HG02884 (cell line): Measurements from ENCODE around the gene PPARA.

Experiments used
- ATAC-seq: cut with Tn5 transposase; IDR thresholded peaks from one replicate; pipeline ENCODE4 v1.9.1; 2021; ENCODE audit warnings: mild to moderate bottlenecking, moderate library complexity; ENCODE audit not compliant: unreplicated experiment

The PPARA gene

DNA sequence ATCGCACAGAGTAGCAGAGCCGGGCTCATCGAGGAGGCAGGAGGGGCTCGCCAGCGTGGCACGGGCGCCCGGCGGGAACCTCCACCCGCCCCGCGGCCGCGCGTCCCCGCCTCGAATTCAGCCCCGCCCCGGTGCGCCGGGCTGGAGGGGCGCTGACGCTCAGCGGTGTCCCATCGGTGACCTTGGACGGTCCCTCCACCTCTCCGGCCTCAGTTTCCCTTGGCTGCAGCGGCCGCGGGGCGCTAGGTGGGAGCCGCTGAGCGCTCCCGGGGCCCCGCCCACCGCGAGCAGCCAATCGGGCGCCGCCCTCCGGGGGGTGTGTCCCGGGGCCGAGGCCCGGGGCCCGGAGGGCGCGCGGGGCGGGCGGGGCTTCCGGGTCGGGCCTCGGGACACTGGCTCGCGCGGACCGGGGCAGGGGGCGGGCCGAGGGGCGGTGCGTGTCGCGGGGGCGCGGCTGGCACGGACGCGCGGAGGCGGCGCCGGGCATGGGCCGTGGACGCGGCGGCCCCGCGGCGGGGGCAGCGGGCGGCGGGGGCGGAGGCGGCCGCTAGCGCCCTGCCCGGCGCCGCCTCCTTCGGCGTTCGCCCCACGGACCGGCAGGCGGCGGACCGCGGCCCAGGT, at the start of gene PPARA:
TSS of gene PPARA (plus strand) at position 493 of the 621 bp plus-strand sequence. CDS start 47,858 bp downstream, outside the sequence.
- ATAC-seq: peak; percentile 44

- ATAC-seq: no peak
These were observed 48.2 kb upstream of the PPARA start for GRCh38 chr22:46102159-46102558.

- ATAC-seq: no peak
These were observed 47.6 kb upstream of the PPARA start for GRCh38 chr22:46102752-46103151.

DNA sequence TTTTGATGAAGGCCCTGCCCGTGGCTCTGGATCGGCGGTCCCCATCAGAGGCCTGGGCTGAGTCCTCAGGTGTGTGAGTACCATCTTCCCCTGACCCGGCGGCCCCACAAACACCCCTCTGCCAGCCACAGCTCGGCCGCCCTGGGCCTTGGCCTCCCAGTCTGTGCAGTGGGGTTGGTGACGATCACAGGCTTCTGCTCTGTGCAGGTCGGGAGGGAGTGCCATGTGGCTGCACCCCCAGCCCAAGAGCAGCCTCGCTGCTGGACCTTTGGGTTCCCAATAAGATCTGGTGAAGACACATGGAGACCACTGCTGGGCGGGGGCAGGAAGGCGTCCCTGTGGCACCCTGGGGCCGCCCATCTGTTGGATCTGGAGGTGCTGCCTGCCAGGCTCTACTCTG, 47.1 kb upstream of the PPARA start:
- ATAC-seq: no peak

- ATAC-seq: no peak
These were observed 46.7 kb upstream of the PPARA start for GRCh38 chr22:46103664-46104063.

DNA sequence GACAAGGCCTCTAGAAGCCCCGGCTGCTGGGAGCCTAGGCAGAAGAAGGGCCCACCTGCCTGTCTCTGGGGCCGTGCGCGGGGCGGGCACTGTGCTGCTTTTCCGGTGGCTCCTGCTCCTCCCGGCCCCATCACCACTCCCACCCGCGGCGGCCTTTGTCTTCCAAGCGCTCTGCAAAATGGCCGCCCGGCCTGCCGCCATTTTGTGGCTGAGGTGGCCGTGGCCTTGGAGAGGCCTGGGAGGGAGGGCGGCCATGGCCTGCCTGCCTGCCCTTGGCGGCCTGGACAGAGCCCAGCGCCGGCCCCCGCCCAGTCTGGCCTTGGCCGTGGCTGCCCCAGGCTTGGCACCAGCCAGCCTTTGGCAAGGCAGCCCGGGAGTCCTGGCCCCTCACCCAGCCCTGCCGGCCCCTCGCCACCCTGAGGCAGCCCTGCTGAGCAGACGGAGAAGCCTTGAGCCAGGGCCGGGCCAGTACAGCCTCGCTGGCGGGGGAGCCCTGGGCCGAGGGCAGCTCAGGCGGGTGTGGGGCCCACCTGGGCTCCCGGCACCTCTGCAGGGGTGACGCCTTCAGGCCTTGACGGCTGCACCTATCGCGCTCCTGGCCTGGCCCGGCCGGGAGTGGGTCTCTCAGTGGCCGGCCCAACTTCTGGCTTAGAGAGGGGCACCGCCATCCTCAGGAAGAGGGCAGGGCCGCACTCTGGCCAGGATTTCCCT, 46.0 kb upstream of the PPARA start:
- no peak for ATAC-seq

- no peak for ATAC-seq
These were observed 45.3 kb upstream of the PPARA start for GRCh38 chr22:46104881-46105493.

DNA sequence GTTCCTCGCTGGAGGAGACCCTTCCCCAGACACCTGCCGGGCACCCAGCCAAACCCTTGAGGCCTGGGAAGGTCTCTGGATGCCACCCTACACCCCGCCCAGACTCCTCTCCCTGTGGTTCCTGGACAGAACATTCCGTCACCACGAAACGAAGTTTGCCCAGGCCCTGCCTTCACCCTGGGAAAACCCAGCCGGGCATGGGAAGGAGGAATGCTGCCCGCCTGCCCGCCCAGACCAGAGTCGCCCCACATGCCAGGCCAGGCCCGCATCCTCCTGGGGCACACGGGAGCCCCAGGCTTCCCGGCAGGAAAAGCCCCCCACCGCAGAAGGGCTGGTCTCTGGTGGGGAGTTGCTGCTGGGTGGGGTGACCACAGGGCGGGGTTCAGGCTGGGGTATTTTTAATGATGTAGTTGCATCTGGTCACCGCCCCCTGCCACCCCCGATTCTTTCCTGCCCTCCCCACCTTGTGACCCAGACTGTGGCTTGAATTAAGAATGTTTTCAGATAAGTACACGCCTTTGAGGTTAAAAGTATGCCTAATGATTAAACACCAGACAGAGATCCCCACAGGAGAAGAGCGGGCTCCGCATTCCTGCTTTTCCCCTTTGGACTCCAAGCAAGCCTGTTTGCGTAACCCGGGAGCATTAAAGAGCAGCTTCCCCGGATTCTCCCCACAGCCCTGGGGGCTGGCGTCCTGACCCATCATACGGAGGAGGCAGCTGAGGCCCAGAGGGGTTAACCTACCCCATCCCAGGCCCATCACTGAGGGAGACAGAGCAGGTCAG, 44.6 kb upstream of the PPARA start:
- no peak for ATAC-seq

GRCh38 chr22:46106279-46107022, 43.9 kb upstream of the PPARA start:
- ATAC-seq: no peak

GRCh38 chr22:46107089-46107664, 43.1 kb upstream of the PPARA start:
- no peak for ATAC-seq

- no peak for ATAC-seq
These were observed 42.4 kb upstream of the PPARA start for GRCh38 chr22:46107753-46108563.

DNA sequence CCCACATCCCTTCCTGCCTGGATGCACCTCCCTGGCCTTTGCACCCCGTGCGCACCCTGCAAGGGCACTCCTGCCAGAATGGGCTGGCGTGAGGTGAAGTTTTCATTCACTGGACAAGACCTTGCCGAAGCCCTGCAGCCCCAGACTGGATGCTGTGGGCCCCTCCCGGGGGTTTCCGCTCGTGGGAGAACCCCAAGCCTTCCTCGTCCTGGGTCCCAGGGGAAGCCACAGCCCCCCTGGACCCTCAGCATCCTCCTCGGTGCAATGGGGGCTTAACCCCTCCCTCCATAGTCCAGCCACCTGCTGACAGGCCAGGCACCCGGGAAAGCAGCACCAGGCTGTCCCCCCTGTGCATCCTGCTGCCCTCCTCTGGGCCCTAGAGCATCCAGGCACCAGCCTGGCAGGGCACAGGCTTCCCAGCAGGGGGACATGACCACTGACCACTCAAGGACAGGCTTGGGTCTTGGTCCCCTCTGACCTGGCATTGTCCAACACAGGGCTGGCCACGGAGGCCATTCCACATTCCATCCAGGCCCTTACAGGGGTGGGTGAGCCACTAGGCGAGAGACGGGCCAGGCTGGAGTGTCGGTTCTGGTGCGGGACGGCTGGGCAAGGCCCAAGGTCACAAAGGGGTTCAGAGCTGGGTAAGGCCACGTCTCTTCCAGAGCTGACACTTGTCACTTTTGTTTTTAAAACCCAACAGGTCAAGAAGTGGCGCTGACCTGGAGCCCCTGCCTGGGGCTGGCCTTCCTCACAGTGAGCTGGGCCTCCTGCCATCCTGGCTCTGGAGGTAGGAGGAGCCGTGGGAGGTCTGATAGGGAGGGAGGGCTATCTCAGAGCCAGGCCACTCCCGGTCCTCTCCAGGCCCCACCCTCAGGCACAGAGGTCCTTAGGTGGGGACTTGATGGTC, 41.5 kb upstream of the PPARA start:
- no peak for ATAC-seq

- ATAC-seq: no peak
These were observed 40.8 kb upstream of the PPARA start for GRCh38 chr22:46109474-46110003.

GRCh38 chr22:46110215-46110614, 40.1 kb upstream of the PPARA start:
- no peak for ATAC-seq

- ATAC-seq: no peak
These were observed 38.5 kb upstream of the PPARA start for GRCh38 chr22:46111645-46112306.

- no peak for ATAC-seq
These were observed 37.9 kb upstream of the PPARA start for GRCh38 chr22:46112405-46112804.

DNA sequence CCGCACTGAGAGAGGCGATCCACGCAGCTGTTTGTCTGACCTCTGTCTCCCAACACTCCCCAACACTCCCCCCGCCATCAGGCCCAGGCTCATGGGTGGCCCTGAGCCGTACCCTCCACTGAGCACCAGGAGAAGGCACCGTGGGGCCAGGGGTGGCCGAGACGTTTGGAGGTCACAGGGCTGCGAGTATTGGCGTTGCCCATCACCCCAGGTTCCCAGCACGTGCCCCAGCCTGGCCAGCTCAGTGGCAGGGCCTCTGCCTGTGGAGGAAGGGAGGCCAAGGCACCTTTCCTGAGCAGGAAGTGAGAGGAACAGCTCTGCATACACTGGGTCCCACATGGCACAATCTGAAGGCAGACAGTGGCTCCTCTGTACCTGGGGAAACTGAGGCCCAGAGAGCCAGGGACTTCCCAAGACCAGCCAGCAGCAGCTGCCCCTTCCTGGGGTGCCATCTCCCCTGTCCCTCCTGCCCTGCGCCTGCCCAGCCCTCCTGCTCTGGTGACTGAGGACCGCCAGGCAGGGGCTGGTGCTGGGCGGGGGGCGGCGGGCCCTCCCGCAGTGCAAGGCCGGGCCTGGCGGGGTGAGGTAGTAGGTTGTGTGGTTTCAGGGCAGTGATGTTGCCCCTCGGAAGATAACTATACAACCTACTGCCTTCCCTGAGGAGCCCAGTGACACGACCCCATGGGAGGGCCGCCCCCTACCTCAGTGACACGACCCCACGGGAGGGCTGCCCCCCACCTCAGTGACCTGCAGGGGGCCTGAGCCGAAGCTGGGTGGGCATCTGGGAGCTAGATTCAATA, 37.0 kb upstream of the PPARA start:
- no peak for ATAC-seq
